HG02884 (cell line): Measurements from ENCODE around the gene SLC39A5.
A peak's percentile ranks its signal among the peaks of the same experiment; 100 is the strongest.
"Not testable (repeated sequence)": the region's sequence is repeated elsewhere in the genome, so short reads cannot be mapped to it uniquely, and the experiment has no call there.

ENCODE experiments used
- ATAC-seq: cut with Tn5 transposase; IDR thresholded peaks from one replicate; pipeline ENCODE4 v1.9.1; 2021; ENCODE audit warnings: mild to moderate bottlenecking, moderate library complexity; ENCODE audit not compliant: unreplicated experiment

The SLC39A5 gene

DNA sequence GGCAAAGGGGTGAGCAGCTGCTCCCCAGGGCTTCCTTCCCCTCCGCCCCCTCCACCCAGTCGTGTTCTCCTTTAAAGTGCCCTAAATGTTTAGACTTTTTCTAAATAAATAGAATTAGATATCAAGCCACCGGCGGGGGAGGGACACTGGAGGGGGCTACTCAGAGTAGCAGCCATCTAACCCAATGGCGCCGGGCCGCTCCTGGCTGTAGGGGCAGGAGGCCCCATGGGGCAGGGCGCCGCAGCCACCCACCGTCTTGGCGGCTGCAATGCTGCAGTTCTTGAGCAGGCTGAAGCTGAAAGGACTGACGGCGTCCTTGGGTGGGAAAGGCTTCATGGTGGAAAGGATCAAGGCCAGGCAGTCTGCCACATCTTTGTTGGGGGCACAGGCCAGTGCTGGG is 13.1 kb downstream of the SLC39A5 start:
- ATAC-seq, result no peak

DNA sequence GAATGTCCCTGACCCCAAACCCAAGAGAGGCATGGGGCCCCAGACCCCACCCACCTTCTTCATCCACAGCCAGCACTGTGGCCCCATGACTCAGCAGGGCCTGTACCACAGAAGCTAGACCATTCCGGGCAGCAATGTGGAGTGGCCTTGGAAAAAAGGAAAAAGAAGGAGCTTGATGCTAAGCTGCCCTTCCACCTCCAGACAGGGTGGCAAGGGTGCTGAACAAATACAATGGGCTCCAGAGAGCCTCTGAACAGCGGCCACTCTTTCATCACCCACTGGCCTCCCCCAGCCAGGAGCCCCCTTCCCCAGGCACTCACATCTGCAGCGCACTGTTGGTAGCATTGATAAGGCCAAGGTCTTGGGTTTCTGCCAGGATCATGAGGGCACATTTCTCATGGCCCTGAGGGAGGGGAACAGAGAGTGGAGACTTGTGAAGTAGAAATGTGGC is 13.9 kb downstream of the SLC39A5 start:
- ATAC-seq, result no peak

DNA sequence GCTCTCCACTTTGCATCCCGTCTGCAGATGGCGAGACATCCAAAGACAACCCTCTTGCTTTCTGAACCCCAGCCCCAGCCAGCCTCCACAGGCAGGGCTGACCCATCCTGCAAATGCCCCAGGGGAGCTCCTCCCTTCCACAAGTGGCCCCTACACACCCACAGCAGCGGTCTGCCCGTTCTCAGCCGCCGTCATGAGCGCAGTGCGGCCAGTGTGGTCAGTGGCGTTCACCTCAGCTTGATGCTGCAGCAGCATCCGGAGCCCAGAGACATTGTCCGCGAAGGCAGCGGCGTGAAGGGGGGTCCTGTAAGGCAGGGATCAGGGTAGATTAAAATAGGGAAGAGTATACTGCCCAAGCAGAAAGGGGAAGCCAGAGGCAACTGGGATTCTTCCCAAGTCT is 14.6 kb downstream of the SLC39A5 start:
- no peak for ATAC-seq

DNA sequence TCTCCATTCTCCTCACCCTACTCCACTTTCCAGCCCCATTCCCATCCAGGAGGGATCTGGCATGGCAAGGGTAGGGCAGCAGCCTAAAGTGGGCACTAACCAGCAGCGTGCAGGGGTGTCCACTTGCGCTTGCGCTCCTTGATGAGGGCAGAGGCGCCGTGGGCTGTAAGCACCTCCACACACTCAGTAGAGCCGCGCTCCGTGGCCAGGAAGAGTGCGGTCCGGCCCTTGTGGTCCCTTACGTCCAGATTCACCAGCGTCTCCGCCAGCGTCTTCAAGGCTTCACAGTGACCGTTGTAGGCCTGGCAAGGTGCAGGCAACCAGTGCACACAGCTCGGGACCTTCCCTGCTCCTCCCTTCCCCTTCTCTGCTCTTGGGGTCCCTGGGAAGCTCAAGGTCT is 18.1 kb downstream of the SLC39A5 start:
- no peak for ATAC-seq

DNA sequence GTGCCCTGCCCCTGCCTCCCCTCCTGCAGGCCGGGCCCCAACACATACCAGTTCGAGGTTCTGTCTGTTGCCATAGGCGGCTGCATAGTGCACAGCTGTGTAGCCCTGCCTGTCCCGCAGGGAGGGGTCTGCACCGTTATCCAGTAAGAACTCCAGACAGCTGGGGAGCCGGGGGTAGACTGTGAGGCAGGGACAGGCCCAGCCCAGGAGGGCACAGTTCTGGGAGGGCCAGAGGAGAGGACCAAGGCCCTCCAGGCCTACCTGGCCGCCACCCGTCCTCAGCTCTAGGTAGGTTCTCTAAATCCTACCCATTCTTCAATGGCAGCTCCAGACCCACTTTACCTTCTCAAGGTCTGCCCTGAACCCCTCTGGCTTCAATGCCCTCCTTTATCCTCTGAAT is 18.9 kb downstream of the SLC39A5 start:
- no peak for ATAC-seq

DNA sequence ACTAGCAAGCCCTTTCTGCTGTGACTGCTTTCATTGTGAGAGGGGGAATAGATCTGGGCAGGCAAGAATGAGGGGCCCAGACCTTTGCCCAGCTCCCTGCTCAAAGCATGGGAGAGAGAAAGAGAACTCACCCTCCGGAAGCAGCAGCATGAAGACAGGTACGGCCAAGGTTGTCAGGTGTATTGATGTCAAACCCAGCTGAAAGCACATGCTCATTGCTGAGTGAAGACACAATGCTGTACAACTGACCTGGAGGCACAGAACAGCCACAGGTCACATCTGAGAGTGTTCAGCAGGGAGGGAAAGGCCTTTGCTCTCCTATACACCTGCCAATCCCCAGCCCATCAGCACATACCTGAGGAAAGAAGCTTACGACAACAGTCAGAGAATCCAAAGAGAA is 22.8 kb downstream of the SLC39A5 start:
- ATAC-seq, result no peak

DNA sequence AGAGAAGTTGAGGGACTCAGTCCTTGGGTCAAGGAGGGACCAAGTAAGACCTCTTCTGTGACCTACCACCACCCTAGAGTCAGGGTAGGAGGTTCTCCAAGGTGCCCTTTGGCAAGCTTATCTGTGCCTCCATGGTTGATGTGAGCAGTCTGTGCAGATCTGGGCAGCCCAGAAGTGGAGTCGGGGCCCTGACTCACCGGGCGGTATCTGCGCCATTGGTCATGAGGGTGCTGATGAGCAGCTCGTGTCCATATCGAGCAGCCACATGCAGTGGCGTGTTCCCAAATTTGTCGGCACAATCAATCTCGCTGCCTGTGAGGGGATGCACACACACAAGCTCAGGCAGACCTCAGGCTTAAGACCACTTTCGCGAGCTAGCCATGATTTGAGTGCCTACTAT is 23.2 kb downstream of the SLC39A5 start:
- no peak for ATAC-seq

DNA sequence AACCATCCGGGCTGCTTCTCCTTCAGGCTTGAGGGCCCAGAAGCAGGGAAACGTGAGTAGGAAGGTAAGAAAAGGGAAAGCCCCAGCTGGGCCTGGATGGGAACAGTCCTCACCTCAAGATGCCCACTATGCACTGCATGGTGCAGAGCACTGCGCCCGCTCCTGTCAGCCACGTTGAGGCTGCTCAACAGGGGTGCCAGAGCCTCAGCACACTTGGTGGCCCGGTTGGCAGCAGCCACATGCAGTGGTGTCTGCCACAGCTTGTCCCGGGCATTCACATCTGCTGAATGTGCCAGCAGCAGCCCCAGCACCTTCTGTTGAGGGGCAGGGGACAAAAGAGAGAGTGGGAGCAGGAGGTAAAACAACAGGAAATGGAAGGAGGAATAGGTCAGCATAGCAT is 25.8 kb downstream of the SLC39A5 start:
- no peak for ATAC-seq

DNA sequence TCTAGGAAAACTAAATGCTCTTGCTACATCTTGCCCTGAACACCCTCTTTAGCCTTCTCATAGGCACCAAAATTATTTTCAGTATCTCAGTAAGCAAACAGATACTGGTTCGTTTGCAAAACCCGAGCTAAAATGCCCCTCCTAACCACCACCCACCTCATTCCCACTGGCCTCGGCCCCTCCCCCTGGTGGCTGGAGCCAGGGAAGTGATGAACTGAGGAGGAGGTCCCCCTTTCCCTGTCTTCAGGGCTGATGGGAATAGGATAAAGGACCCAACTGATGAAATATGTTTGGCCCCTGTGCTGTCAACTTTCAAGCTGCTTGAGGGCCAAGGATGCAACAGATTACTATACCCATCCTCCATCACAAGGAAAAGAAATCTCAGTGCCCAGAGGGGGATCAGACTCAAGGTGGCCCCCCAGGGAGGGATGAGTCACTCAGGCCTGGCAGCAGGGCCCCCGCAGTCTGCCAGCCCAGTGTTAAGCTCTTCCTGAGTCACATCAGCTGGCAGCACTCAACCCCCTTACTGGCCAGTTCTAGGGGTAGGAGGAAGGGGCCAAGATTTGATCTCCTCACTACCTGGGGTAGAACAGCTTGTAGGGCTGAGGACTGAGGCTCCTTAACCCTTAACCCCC is 26.6 kb downstream of the SLC39A5 start:
- no peak for ATAC-seq

DNA sequence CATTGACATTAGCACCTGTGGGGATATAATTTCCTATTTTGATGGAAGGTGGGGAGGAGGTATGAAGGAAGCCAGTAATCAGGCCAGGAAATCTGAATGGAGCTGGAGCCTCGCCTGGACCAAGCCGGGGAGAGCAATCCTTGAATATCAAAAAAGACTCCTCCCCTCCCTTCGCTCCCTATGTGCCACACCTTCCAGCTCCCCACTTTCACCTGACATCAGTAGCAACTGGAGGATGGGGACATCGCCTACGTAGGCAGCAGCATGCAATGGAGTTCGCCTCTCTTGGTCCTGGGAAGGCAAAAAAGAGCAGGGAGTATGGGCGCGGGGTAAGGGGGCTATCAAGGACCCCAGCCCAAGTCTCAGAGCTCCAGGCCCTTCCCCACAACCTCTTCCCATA is 27.2 kb downstream of the SLC39A5 start:
- no peak for ATAC-seq

DNA sequence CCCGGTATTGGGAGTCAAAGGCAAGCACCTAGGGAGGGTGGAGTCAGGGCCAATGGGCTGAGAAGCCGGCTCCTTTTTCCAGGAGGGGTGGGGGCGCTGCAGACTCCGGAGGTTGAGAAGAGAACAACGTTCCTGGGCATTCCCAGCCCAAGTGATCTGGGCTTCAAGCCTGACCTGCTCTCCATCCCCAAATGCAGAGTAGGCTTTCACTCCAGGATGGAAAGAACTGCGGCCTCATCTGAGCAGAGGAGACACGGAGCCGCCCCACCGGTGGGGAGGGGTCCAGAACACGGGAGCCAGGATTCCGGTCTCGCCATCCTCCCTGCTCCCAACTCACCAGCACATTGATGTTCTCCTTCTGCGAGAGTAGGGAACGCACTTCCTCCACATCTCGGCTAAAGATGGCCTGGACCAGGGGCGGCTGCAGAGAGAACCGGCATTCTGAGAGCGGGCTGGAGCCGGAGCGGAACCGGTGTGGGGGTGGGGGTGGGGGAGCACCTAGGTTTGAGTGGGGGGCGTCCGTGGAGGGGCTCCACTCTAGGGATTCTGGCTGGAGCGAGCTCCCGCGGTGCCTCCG is 27.7 kb downstream of the SLC39A5 start:
- no peak for ATAC-seq

DNA sequence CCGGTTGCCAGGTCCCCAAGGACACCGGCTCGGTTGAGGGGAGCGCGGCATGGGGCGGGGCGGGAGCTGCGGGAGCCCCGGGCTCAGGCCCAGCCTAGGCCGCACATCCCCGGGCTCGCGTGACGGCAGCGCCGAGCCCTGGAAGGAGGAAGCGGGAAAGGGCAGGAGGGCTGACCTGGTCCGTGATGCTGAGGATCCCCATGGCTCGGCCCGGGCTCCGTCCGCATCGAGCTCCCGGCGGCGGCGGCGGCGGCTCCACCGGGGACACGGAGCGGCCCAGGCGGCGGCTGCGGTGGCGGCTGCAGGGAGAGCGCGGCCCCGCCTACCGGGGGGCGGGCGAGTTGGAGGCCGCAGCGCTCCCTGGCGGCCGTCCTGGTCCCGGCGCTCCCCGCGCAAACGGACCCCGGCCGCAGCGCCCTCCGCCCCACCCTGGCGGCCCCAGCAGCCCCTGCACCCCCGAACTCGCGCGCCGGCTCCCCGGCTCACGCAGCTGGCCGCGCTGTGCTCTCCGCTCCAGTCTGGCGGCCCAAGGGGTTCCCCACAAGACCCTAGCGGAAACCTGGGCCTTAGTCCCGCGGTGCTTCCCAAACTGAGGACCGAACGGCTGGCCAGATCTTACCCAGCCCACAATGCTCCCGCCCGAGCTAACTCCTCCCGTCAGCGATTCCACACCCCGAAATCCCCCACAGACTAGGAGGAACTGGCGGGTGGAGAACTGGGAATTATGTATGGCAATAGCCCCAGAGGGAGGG is 28.4 kb downstream of the SLC39A5 start, which contains the start of gene ANKRD52:
Gene ANKRD52 (minus strand): TSS at position 317 of the 752 bp plus-strand sequence. CDS start 115 bp downstream, at position 202.
- ATAC-seq, result peak; percentile 86

DNA sequence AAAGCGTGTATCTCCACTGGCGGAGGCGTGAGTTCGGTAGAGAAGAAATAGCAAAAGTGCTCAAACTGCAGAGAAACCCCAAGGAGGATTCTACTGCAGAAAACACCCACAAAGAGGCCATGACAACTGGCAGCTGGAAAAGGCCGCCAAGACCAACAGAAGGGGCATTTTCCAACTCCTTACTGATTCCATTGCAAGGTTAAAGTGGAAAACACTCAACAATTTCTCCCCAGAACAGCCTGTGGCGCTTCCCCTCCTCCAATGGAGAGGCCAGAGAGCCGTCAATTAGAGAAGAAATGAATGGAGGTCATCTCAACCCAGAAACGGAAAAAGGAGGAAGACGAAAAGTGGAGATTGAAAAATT is 29.0 kb downstream of the SLC39A5 start:
- ATAC-seq, result no peak

DNA sequence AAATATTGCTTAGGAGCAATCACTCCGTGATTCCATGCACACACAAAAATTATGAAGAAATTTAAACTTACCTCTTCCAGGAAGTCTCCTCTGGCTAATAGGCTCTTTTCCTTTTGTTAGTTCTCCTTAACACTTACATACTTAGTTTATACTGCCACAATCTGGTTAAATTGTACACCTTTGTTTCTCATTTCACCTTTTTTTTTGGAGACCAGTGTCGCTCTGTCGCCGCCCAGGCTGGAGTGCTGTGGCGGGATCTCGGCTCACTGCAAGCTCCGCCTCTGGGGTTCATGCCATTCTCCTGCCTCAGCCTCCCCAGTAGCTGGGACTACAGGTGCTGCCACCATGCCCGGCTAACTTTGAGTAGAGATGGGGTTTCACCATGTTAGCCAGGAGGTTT is 30.5 kb downstream of the SLC39A5 start:
- no peak for ATAC-seq

DNA sequence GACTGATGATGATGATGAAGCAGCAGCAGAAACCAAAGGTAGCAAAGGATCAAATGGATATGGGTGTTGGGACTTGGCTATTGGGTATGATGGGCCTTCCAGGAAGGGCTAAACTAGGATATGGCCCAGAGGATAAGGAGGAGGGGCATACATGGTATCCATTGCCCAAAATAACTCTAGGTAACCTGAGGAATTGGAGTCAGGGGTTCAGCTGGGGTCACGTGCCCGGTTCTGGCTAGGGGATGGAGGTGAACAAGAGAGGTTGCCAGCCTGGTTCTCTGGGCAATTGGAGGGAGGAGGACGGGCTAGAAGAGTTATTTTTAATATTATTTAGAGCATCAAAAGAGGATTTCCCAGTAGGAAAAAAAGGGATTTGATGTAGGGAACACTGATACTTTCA is 31.1 kb downstream of the SLC39A5 start:
- no peak for ATAC-seq

DNA sequence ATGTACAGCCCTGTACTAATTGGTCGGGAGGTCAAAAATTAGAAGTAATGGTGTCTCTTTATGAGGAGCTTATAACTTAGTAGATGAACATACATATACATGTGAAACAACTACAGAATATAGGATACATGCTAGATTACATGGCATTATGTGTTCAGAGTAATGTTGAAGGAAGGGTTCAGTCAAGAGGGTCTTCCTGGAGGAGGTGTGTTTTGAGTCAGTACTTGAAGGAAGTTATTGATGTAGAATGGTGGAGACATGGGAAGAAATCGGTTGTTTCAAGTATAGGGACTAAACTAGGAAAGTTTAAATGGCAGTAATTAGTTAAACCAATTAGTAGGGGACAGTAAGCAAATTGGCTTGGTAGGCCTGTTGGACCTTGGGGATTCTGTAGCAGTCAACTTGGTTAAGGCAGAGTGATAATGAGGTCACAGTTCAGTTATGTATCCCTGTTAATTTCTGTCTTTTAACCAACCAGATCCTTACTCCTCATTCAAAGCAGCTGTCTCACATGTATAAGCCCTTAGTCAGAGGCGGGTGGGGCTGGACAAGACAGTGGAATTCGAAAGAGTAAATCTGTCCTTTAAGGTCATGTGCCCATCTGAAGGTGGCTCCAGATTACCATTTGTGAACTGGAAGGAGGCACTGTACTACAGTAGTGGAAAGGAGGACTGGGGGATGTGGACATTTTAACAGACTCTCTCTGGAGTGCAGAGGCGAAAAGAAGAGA is 31.8 kb downstream of the SLC39A5 start:
- ATAC-seq, result no peak

DNA sequence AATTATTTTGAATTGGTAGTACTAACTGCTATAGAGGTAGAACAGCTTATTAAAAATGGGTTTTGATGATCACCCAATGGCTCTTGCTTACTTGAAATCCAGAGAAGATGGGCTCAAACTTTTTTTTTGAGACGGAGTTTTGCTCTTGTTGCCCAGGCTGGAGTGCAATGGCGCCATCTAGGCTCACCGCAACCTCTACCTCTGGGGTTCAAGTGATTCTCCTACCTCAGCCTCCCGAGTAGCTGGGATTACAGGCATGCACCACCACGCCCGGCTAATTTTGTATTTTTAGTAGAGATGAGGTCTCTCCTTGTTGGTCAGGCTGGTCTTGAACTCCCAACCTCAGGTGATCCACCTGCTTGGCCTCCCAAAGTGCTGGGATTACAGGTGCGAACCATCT is 33.1 kb downstream of the SLC39A5 start:
- ATAC-seq, result not testable (repeated sequence)

DNA sequence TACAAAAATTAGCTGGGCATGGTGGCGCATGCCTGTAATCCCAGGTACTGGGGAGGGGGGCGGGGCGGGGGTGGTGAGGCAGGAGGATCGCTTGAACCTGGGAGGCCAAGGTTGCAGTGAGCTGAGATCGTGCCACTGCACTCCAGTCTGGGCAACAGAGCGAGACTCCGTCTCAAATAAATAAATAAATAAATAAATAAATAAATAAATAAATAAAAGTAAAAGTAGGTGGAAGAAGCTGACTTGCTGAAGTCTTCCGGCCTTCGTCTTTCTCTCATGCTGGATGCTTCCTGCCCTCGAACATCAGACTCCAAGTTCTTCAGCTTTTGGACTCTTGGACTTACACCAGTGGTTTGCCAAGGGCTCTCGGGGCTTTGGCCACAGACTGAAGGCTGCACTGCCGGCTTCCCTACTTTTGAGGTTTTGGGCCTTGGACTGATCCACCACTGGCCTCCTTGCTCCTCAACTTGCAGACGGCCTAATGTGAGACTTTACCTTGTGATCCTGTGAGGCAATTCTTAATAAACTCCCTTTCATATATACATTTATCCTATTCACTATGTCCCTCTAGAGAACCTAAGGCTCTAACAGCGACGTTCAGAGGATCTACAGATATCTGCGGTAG is 36.3 kb downstream of the SLC39A5 start:
- ATAC-seq, result not testable (repeated sequence)

DNA sequence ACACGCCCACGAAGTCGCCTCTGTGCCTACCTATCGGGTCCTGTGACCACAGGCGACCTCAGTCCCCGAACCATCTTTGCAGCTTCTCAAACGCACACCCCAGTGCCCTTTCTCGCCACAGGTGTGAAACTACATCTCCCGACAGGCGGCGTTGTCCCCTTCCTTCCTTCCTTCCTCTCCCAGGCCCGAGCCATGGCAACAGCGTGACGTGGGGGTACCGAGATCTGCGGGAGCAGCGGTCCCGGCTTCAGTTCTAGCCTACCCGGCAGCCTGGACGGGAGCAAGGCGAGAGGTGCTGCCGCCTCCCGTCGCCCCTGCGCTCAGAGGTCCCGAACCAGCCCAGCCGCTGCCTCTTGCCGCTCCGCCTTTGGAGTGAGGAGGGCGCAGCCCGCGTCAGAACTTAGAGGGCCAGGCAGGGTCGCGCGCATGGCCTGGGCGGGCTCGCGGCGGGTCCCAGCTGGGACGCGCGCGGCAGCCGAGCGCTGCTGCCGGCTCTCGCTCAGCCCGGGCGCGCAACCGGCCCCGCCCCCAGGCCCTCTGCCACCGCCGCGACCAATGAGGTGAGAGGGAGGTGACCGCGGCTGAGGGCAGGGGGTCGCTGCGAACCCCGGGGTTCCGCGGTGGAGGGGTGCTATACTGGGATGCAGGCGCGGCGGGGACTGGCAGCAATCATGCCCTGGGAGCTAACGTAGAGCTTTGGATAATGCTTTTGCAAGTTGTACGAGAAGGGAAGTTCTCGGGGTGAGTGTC is 37.0 kb downstream of the SLC39A5 start, which contains the start of gene COQ10A:
Gene COQ10A (plus strand): TSS at position 250 of the 750 bp plus-strand sequence. CDS start 177 bp downstream, at position 427.
- peak; percentile 77 for ATAC-seq

DNA sequence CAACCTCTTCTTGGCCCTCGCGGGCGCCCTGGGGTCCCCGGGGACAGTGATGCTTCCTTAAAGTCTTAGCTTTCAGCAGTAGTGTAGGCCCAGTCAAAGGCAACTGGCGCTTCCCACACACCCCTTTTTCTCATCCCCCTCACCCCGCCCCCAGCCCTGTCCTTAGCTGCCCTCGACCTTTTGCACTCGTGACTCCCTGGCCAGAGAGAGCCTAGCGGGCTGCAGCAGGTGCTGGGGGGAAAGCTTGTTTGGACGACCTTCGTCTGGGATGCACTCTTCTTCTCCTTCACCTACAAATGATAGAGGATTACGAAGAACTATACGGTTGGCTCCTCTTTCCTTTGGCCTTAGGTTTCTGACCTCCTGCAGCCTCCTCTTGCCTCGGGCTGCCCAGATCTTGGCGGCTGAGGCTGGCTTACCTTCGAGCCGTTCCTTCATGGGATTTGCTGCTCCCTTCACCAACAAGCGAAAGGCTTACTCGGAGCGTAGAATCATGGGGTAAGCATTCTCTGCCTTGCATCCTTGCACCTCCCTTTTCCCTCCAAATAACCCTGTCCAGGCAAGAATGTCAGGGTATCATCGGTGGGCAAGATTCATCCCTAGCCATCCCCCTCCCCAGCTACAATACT is 37.7 kb downstream of the SLC39A5 start:
- ATAC-seq, result peak; percentile 10
